ENCODE results near the gene LMOD1. TPM values are rescaled to one million over a fixed set of nuclear protein-coding genes. Genes with fewer than 3 reads are reported as not detected.
A peak's percentile ranks its signal among the peaks of the same experiment; 100 is the strongest.

Gene LMOD1
- total and polyA plus RNA-seq, 5 donors from 2014 or later, result not detected

DNA sequence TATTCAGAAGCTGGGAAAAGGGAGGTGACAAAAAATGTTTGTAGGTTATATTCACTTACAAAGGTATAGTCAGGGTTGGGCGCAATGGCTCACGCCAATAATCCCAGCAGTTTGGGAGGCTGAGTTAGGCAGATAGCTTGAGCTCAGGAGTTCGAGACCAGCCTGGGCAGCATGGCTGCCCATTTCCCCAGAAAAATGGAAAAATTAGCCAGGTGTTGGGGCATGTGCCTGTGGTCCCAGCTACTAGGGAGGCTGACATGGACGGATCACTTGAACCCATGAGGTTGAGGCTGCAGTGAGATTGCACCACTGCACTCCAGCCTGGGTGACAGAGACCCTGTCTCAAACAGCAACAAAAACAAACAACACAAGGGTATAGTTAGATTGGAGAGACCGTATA, 12.0 kb upstream of the LMOD1 start:
- ATAC-seq (ENCODE audit: low read depth in 2 of 2) (no peak), DNase-seq (no peak)
- Mint-ChIP-seq H3K4me1 (peaks cover 14 to 39% (median 21%) of the 10 kb centered on the region in 4 donors), H3K4me3 (peak overlapping the region in 2 of 4 donors; percentile 10 to 99), H3K27me3 (no peaks in the 10 kb centered on the region), H3K27ac (peak overlapping the region in 1 of 3 donors; percentile 52), H3K9me3 (no peaks in the 10 kb centered on the region), H3K36me3 (peaks cover 20% of the 10 kb centered on the region)
- Histone ChIP-seq H3K27me3 (ENCODE audit: control insufficient read depth, insufficient read depth, low read length) (no peaks in the 10 kb centered on the region), H3K36me3 (ENCODE audit: control insufficient read depth, insufficient read depth, low read length) (peaks cover 43% of the 10 kb centered on the region), H3K9me3 (ENCODE audit: control insufficient read depth in 2 of 2, low read length in 2 of 2) (no peaks in the 10 kb centered on the region), H3K27ac (ENCODE audit: insufficient read depth, low read length, poor library complexity, severe bottlenecking) (no peak overlapping the region), H3K4me3 (ENCODE audit: low read depth, low read length) (no peak overlapping the region), H3K4me1 (ENCODE audit: control insufficient read depth, insufficient read depth, low read length, poor library complexity, severe bottlenecking) (peaks cover 15% of the 10 kb centered on the region)

DNA sequence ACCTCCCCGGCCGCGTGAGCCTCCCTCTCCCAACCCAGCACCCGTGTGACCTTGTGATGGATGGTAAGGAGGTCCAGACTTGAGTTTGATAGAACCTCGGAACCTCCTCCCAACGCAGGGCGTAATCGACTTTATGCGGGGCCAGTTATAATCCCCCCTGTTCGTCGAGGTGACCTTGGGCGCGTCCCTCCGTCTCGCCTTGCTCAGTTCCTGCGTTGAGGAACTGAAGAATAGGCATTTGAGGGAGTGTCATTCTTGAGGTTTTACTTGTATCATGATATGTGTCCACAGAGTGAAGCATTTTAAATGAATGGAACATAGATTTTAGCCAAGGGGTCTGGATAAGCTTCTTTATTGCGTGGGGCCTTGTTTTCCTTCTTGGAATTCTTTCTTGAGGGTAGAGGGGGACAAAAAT, 9.4 kb upstream of the LMOD1 start:
- Histone ChIP-seq H3K27me3 (ENCODE audit: control insufficient read depth, insufficient read depth, low read length) (no peaks in the 10 kb centered on the region), H3K36me3 (ENCODE audit: control insufficient read depth, insufficient read depth, low read length) (peaks cover 19% of the 10 kb centered on the region), H3K4me3 (ENCODE audit: low read depth, low read length) (peak overlapping the region; percentile 96), H3K4me1 (ENCODE audit: control insufficient read depth, insufficient read depth, low read length, poor library complexity, severe bottlenecking) (peaks cover 15% of the 10 kb centered on the region), H3K9me3 (ENCODE audit: control insufficient read depth in 2 of 2, low read length in 2 of 2) (no peaks in the 10 kb centered on the region), H3K27ac (ENCODE audit: insufficient read depth, low read length, poor library complexity, severe bottlenecking) (peak overlapping the region; percentile 82)
- Mint-ChIP-seq H3K27me3 (no peaks in the 10 kb centered on the region), H3K36me3 (peaks cover 11% of the 10 kb centered on the region), H3K4me1 (peaks cover 10 to 33% (median 20%) of the 10 kb centered on the region in 4 donors), H3K9me3 (no peaks in the 10 kb centered on the region), H3K4me3 (peak overlapping the region; percentile 97 to 99 (median 98)), H3K27ac (peak overlapping the region; percentile 97 to 99 (median 98))
- ATAC-seq (ENCODE audit: low read depth in 2 of 2) (peak; percentile 36 to 45), DNase-seq (no peak)

DNA sequence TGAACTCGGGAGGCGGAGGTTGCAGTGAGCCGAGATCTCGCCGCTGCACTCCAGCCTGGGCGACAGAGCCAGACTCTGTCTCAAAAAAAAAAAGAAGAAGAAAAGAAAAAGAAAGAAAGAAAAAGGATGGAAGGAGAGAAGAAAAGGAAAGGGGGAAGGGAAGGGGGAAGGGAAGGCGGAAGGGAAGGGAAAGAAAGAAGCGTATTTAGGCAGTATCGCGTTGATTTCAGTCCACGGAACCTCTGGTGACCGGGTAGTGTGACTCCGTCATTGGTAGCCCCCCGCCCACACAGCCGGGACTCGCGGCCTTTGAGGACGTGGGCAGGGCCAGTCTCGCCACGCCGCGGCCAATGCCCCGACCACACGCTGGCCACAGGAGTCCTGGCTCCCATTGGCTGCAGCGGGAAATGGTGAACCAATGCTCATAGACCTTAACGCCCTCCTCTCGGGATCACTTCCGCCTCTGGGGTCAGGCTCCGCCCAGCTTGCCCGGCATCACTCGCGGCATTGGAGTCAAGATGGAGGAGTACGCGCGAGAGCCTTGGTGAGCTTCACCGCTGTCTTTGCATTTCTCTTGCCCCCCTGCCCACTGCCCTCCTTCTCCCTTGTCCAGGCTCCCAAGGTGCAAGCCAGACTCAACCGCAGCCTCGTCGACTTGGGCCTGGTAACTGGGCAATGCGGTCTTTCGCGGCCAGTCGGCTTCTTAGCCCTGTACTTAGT, 8.8 kb upstream of the LMOD1 start, which contains the start of gene TIMM17A:
TSS of gene TIMM17A (plus strand) at position 495 of the 720 bp plus-strand sequence. CDS start at position 519, 24 bp downstream.
- H3K27me3 Mint-ChIP-seq, result peaks cover 5% of the 10 kb centered on the region
- H3K27ac Mint-ChIP-seq, result peak within 1 kb of the TSS; percentile 97 to 99 (median 98)
- no peaks in the 10 kb centered on the region for H3K27me3 ChIP-seq (ENCODE audit: control insufficient read depth, insufficient read depth, low read length)
- H3K36me3 ChIP-seq (ENCODE audit: control insufficient read depth, insufficient read depth, low read length), result peaks cover 17% of the 10 kb centered on the region
- DNase-seq, result peak; percentile 91 to 96 (median 91)
- H3K4me1 Mint-ChIP-seq, result peaks cover 5 to 33% (median 20%) of the 10 kb centered on the region in 4 donors
- peaks cover 15% of the 10 kb centered on the region for H3K4me1 ChIP-seq (ENCODE audit: control insufficient read depth, insufficient read depth, low read length, poor library complexity, severe bottlenecking)
- peaks cover 8% of the 10 kb centered on the region for H3K36me3 Mint-ChIP-seq
- no peaks in the 10 kb centered on the region for H3K9me3 ChIP-seq (ENCODE audit: control insufficient read depth in 2 of 2, low read length in 2 of 2)
- H3K27ac ChIP-seq (ENCODE audit: insufficient read depth, low read length, poor library complexity, severe bottlenecking), result peak within 1 kb of the TSS; percentile 82
- H3K9me3 Mint-ChIP-seq, result no peaks in the 10 kb centered on the region
- peak; percentile 99 for ATAC-seq (ENCODE audit: low read depth in 2 of 2)
- H3K4me3 ChIP-seq (ENCODE audit: low read depth, low read length), result peak within 1 kb of the TSS; percentile 96
- H3K4me3 Mint-ChIP-seq, result peak within 1 kb of the TSS; percentile 97 to 99 (median 98)

DNA sequence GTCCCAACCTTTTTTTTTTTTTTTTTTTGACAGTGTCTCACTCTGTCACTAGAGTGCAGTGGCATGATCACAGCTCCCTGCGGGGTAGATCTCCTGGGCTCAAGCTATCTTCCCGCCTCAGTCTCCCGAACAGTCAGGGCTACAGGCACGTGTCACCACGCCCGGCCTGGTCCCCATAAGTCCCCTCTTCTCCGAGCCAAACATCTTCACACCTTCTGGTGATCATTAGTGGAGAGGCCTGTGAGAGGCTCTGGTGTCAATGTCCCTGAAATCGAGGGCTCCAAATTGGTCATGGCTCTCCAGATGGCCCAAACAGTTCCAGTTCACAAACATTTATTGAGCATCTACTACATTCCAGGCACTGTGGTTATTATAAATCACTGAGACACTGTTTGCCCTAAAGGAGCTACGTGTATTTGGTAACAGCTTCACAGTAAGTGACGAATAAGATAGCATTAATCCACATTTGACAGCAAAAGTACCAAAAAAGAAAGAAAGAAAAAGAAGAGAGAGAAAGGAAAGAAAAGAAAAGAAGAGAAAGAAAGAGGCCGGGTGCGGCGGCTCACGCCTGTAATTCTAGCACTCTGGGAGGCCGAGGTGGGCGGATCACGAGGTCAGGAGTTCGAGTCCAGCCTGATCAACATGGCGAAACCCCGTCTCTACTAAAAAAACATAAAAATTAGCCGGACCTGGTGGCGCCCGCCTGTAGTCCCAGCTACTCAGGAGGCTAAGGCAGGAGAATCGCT, 8.1 kb upstream of the LMOD1 start:
- peak in 1 of 3 donors; percentile 11 for DNase-seq
- H3K27ac Mint-ChIP-seq, result peak overlapping the region; percentile 97 to 99 (median 98)
- Histone ChIP-seq H3K36me3 (ENCODE audit: control insufficient read depth, insufficient read depth, low read length) (peaks cover 17% of the 10 kb centered on the region), H3K4me3 (ENCODE audit: low read depth, low read length) (peak overlapping the region; percentile 96), H3K27ac (ENCODE audit: insufficient read depth, low read length, poor library complexity, severe bottlenecking) (peak overlapping the region; percentile 82), H3K9me3 (ENCODE audit: control insufficient read depth in 2 of 2, low read length in 2 of 2) (no peaks in the 10 kb centered on the region), H3K4me1 (ENCODE audit: control insufficient read depth, insufficient read depth, low read length, poor library complexity, severe bottlenecking) (peaks cover 15% of the 10 kb centered on the region), H3K27me3 (ENCODE audit: control insufficient read depth, insufficient read depth, low read length) (no peaks in the 10 kb centered on the region)
- H3K27me3 Mint-ChIP-seq, result peaks cover 10% of the 10 kb centered on the region
- H3K36me3 Mint-ChIP-seq, result peaks cover 8% of the 10 kb centered on the region
- peaks cover 5 to 33% (median 20%) of the 10 kb centered on the region in 4 donors for H3K4me1 Mint-ChIP-seq
- H3K9me3 Mint-ChIP-seq, result no peaks in the 10 kb centered on the region
- H3K4me3 Mint-ChIP-seq, result peak overlapping the region; percentile 97 to 99 (median 98)
- no peak for ATAC-seq (ENCODE audit: low read depth in 2 of 2)

DNA sequence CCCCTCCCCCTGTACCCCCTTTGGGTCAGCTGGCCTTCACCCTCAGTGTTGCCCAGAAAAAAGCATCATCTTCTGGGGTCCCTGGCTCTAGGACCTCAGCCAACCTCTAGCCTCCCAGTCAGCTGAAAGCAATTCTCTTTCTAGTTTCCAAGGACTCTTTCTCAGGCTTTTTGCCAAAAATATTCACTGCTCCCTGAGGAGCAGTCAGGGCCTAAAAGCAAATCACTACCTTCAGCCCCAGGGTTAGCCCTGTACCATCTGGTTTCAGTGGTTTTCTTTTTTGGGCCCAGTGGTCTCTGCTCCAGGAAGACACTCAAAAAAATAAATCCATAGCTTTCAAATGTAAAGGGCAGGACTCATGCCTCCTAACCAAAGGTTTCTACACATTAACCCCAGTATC, 3.1 kb upstream of the LMOD1 start:
- H3K4me1 ChIP-seq (ENCODE audit: control insufficient read depth, insufficient read depth, low read length, poor library complexity, severe bottlenecking), result peaks cover 13% of the 10 kb centered on the region
- Mint-ChIP-seq H3K27ac (no peak overlapping the region), H3K9me3 (peaks cover 0 to 4% (median 0%) of the 10 kb centered on the region in 7 donors), H3K27me3 (peaks cover 53% of the 10 kb centered on the region), H3K4me1 (peaks cover 0 to 17% (median 8%) of the 10 kb centered on the region in 4 donors), H3K36me3 (no peaks in the 10 kb centered on the region), H3K4me3 (peak overlapping the region in 1 of 4 donors; percentile 73)
- ATAC-seq (ENCODE audit: low read depth in 2 of 2) (no peak), DNase-seq (no peak)
- H3K36me3 ChIP-seq (ENCODE audit: control insufficient read depth, insufficient read depth, low read length), result no peaks in the 10 kb centered on the region
- peaks cover 27% of the 10 kb centered on the region for H3K27me3 ChIP-seq (ENCODE audit: control insufficient read depth, insufficient read depth, low read length)
- H3K27ac ChIP-seq (ENCODE audit: insufficient read depth, low read length, poor library complexity, severe bottlenecking), result no peak overlapping the region
- no peak overlapping the region for H3K4me3 ChIP-seq (ENCODE audit: low read depth, low read length)
- H3K9me3 ChIP-seq (ENCODE audit: control insufficient read depth in 2 of 2, low read length in 2 of 2), result no peaks in the 10 kb centered on the region

DNA sequence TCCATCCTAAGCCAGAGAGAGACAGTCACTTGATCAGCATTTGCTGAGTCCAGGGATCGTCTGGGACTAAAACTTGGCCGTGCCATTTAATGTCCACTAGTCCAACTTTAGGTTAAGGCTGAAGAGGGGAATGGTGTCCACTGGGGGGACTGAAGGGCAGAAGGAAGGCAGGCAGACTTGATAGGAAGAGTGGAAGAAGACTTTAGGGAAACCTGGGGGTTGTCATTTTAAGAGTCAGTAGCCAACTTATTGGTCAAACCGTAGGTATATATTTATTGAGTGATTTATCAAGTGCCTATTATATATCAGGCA, 1.3 kb upstream of the LMOD1 start:
- Histone ChIP-seq H3K27ac (ENCODE audit: insufficient read depth, low read length, poor library complexity, severe bottlenecking) (no peak overlapping the region), H3K4me1 (ENCODE audit: control insufficient read depth, insufficient read depth, low read length, poor library complexity, severe bottlenecking) (peaks cover 9% of the 10 kb centered on the region), H3K4me3 (ENCODE audit: low read depth, low read length) (no peak overlapping the region), H3K27me3 (ENCODE audit: control insufficient read depth, insufficient read depth, low read length) (peaks cover 36% of the 10 kb centered on the region), H3K9me3 (ENCODE audit: control insufficient read depth in 2 of 2, low read length in 2 of 2) (no peaks in the 10 kb centered on the region), H3K36me3 (ENCODE audit: control insufficient read depth, insufficient read depth, low read length) (no peaks in the 10 kb centered on the region)
- no peak for DNase-seq
- peaks cover 0 to 4% (median 0%) of the 10 kb centered on the region in 7 donors for H3K9me3 Mint-ChIP-seq
- H3K27me3 Mint-ChIP-seq, result peaks cover 72% of the 10 kb centered on the region
- no peaks in the 10 kb centered on the region for H3K36me3 Mint-ChIP-seq
- no peak overlapping the region for H3K4me3 Mint-ChIP-seq
- no peak overlapping the region for H3K27ac Mint-ChIP-seq
- peaks cover 0 to 14% (median 7%) of the 10 kb centered on the region in 4 donors for H3K4me1 Mint-ChIP-seq
- no peak for ATAC-seq (ENCODE audit: low read depth in 2 of 2)

DNA sequence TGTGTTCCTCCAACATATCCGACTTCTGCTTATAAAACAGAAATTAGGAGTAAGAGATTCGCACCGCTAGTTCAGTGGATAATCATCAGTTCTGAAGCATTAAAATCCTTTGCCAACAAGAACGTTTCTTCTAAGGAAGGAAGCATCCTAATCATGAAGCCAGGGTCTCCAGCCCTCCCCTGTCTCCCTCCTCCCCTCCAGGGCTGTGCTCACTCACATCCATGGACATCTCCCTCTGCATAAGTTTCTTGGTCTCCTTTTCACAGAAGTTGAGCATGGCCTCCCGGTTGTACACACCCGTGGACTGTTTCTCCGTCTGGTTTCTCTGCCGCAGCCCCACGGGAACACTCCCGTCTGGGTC, 505 bp downstream of the LMOD1 start:
- Histone ChIP-seq H3K27me3 (ENCODE audit: control insufficient read depth, insufficient read depth, low read length) (peaks cover 36% of the 10 kb centered on the region), H3K4me3 (ENCODE audit: low read depth, low read length) (no peak overlapping the region), H3K27ac (ENCODE audit: insufficient read depth, low read length, poor library complexity, severe bottlenecking) (no peak overlapping the region), H3K4me1 (ENCODE audit: control insufficient read depth, insufficient read depth, low read length, poor library complexity, severe bottlenecking) (peaks cover 9% of the 10 kb centered on the region), H3K9me3 (ENCODE audit: control insufficient read depth in 2 of 2, low read length in 2 of 2) (no peaks in the 10 kb centered on the region), H3K36me3 (ENCODE audit: control insufficient read depth, insufficient read depth, low read length) (no peaks in the 10 kb centered on the region)
- Mint-ChIP-seq H3K9me3 (peaks cover 0 to 4% (median 0%) of the 10 kb centered on the region in 7 donors), H3K36me3 (no peaks in the 10 kb centered on the region), H3K4me3 (peak overlapping the region in 2 of 4 donors; percentile 55 to 69), H3K27ac (peak overlapping the region in 1 of 3 donors; percentile 38), H3K27me3 (peaks cover 76% of the 10 kb centered on the region), H3K4me1 (peaks cover 0 to 14% (median 7%) of the 10 kb centered on the region in 4 donors)
- DNase-seq (no peak), ATAC-seq (ENCODE audit: low read depth in 2 of 2) (no peak)

All from CD4-positive, CD25-positive, alpha-beta regulatory T cell (primary cell).